ENCODE results near the gene CST11. TPM values are rescaled to one million over a fixed set of nuclear protein-coding genes. Genes with fewer than 3 reads are reported as not detected.

The CST11 gene
- total and polyA plus RNA-seq, 9 of the 15 experiments (the other 6 are each of a cell fraction or from before 2014, with no cell fraction given), result not detected

DNA sequence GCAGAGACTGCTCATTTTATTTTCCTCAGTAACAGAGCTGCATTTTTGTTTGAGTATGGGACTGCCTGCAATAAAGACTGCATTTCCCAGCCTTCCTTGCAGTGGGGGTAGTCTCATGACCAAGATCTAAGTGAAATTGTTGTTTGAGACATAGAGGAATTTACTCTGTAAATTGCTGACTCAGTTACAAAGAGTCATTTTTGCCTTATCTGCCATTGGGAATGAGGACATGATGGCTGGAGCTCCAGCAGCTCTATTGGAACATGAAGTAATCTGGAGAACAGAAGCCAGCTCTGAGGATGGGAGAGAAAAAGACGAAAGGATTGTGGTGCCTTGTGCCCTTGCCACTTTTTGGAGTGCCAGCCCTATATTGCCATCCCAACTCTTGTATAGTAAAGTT is 2.1 kb upstream of the CST11 start (continued):
- TF ChIP-seq ZNF780A (CRISPR knock-in tag; IDR thresholded peaks at IDR 0.05) (no peak), FOXJ3 (CRISPR knock-in tag; IDR thresholded peaks at IDR 0.05) (no peak), MAFF (IDR thresholded peaks at IDR 0.05; ENCODE audit: low read length) (peak; percentile 61), ZNF282 (CRISPR knock-in tag; IDR thresholded peaks at IDR 0.05) (no peak), TBP (optimal IDR thresholded peaks at IDR 0.05; ENCODE audit: low read depth, low read length) (no peak)

DNA sequence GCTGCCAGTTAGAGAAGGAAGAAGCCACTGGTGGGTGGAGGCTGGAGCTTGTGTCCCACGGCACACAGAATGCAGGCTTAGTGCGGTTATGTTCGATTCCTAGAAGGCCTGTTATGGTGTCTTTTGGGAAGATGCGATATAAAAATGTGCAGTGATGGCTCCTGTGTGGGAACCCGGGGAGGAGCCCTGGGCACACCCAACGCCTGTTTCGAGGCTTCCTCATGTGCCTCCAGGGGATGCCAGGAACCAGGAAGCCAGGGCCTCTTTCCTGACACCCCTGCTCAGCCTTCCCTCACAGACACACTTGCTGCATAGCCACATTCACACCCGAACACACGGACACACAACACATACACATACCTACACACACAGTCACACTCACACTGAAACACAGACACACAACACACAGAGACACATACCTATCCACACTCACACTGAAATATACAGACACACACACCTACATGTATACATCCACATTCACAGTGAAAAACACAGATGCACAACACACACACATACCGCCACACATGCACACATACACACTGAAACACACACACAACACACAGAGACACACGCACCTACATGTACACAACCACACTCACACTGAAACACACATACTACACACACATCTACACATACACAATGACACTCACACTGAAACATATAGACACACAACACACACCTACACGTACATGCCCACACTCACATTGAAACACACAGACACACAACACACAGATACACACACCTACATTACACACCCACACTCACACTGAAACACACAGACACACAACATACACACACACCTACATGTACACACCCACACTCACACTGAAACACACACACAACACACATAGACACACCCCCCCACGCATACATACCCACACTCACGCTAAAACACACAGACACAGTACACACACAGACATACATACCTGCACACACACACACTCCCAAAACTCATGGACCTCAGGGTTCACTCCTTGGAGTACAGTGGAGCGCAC is 1.2 kb upstream of the CST11 start:
- ATAC-seq (no peak), FAIRE-seq (no peak), DNase-seq (ENCODE audit: extremely low read depth in 1 of 4, low spot score in 3 of 4) (no peak)
- H3K36me3 ChIP-seq (ENCODE audit: control insufficient read depth, insufficient read depth, low read length), result no peaks in the 10 kb centered on the region
- peaks cover 0 to 50% of the 10 kb centered on the region in 2 experiments; a peak in 4 of 5 replicates for H3K27me3 ChIP-seq (ENCODE audit: control insufficient read depth in 2 of 2, insufficient read depth in 2 of 2, low read length in 2 of 2)
- WGBS (ENCODE audit: insufficient coverage, low coverage, missing lambda C conversion rate), result 4% methylated on average over 15 of the region's 15 CpGs
- BruUV-seq (replicated peaks), result no TSS peak
- H4K20me1 ChIP-seq (replicated peaks; ENCODE audit: control insufficient read depth, insufficient read depth, low read length), result no peaks in the 10 kb centered on the region
- no peaks in the 10 kb centered on the region for H3K9me1 ChIP-seq (ENCODE audit: control insufficient read depth, insufficient read depth, low read length)
- H3K27ac ChIP-seq (ENCODE audit: extremely low read depth, low read depth, low read length), result no peak overlapping the region
- H3K4me3 ChIP-seq, result no peak overlapping the region
- no peak overlapping the region for H3K9ac ChIP-seq (ENCODE audit: insufficient read depth in 1 of 2, low read depth in 2 of 2, low read length in 2 of 2)
- CTCF ChIA-PET (ENCODE audit: low intra/inter-chr PET ratio), result no interaction called here
- intact Hi-C loops (cut with micrococcal nuclease), result no loop called here
- no peaks in the 10 kb centered on the region for H3K9me3 ChIP-seq (replicated peaks; ENCODE audit: control insufficient read depth, insufficient read depth, low read depth, low read length)
- no peaks in the 10 kb centered on the region for H3K4me1 ChIP-seq (replicated peaks in 1 of 2; ENCODE audit: control insufficient read depth in 2 of 2, insufficient read depth in 2 of 2, low read length in 2 of 2)
- H2AFZ ChIP-seq (ENCODE audit: low read depth, low read length), result no peak overlapping the region
- POLR2A ChIA-PET, result no interaction called here
- in situ Hi-C loops (cut with MboI), result no loop called here
- TF ChIP-seq ZKSCAN8 (CRISPR knock-in tag; IDR thresholded peaks at IDR 0.05), result no peak
- no peak for TF ChIP-seq DMBX1 (CRISPR knock-in tag; IDR thresholded peaks at IDR 0.05; ENCODE audit: borderline replicate concordance)
- TF ChIP-seq GATA2 (CRISPR knock-in tag; IDR thresholded peaks at IDR 0.05), result no peak
- no peak for TF ChIP-seq CXXC5 (CRISPR knock-in tag; IDR thresholded peaks at IDR 0.05)
- no peak for TF ChIP-seq ZC3H4 (CRISPR knock-in tag; IDR thresholded peaks at IDR 0.05; ENCODE audit: borderline replicate concordance)
- no peak for TF ChIP-seq ZNF232 (CRISPR knock-in tag; IDR thresholded peaks at IDR 0.05)
- no peak for TF ChIP-seq MCM5 (IDR thresholded peaks at IDR 0.05; ENCODE audit: low read depth)
- TF ChIP-seq, protein P1, sequence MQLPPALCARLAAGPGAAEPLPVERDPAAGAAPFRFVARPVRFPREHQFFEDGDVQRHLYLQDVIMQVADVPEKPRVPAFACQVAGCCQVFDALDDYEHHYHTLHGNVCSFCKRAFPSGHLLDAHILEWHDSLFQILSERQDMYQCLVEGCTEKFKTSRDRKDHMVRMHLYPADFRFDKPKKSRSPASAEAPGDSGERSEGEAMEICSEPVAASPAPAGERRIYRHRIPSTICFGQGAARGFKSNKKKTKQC (CRISPR knock-in tag; IDR thresholded peaks at IDR 0.05), result no peak
- TF ChIP-seq PHF20 (IDR thresholded peaks at IDR 0.05; ENCODE audit: partially characterized antibody), result no peak
- no peak for TF ChIP-seq ZFP1 (CRISPR knock-in tag; IDR thresholded peaks at IDR 0.05)
- TF ChIP-seq, protein P2, sequence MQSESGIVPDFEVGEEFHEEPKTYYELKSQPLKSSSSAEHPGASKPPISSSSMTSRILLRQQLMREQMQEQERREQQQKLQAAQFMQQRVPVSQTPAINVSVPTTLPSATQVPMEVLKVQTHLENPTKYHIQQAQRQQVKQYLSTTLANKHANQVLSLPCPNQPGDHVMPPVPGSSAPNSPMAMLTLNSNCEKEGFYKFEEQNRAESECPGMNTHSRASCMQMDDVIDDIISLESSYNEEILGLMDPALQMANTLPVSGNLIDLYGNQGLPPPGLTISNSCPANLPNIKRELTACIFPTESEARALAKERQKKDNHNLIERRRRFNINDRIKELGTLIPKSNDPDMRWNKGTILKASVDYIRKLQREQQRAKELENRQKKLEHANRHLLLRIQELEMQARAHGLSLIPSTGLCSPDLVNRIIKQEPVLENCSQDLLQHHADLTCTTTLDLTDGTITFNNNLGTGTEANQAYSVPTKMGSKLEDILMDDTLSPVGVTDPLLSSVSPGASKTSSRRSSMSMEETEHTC (IDR thresholded peaks at IDR 0.05), result no peak
- no peak for TF ChIP-seq NFXL1 (CRISPR knock-in tag; IDR thresholded peaks at IDR 0.05)
- TF ChIP-seq MIER1 (IDR thresholded peaks at IDR 0.05; ENCODE audit: low read depth), result no peak
- H3K79me2 ChIP-seq (ENCODE audit: control insufficient read depth, insufficient read depth, low read length), result no peaks in the 10 kb centered on the region
- no peak overlapping the region for H3K4me2 ChIP-seq (ENCODE audit: insufficient read depth, low read length)
